WTC11 (cell line): ENCODE results near the gene KLF7. TPM values are rescaled to one million over a fixed set of nuclear protein-coding genes. Genes with fewer than 3 reads are reported as not detected.

Experiments used
- ATAC-seq: fragments of 200-7000 bp; cut with Tn5 transposase; 2 replicates; pipeline ENCODE4 v1.10.0; 2021; ENCODE audit warnings: mild to moderate bottlenecking, moderate library complexity
- CTCF ChIA-PET: fragments of 300-600 bp; sonication (Branson Sonifier 250); formaldehyde crosslinking; loops from one replicate; lab custom pipeline; 2021; ENCODE audit warnings: antibody characterized with exemption; lab: Charles Lee
- POLR2A ChIA-PET: fragments of 350-600 bp; sonication (Branson Sonifier 250); formaldehyde crosslinking; loops from one replicate; lab custom pipeline; 2021; ENCODE audit warnings: antibody characterized with exemption; lab: Charles Lee
- DNase-seq: peaks from one replicate; pipeline ENCODE4 v3.0.0; 2021; ENCODE audit warnings: low spot score
- H3K27ac Mint-ChIP-seq: 2 replicates; pipeline ENCODE4 v1.8.0; 2021; ENCODE audit warnings: mixed read lengths
- H3K27me3 Mint-ChIP-seq: 2 replicates; pipeline ENCODE4 v1.8.0; 2021; ENCODE audit warnings: low read depth, mild to moderate bottlenecking, moderate library complexity, mixed read lengths
- H3K36me3 Mint-ChIP-seq: 2 replicates; pipeline ENCODE4 v1.8.0; 2021; ENCODE audit warnings: mixed read lengths
- H3K4me1 Mint-ChIP-seq: 2 replicates; pipeline ENCODE4 v1.8.0; 2022; ENCODE audit warnings: mixed read lengths
- H3K4me3 Mint-ChIP-seq: 2 replicates; pipeline ENCODE4 v1.8.0; 2021; ENCODE audit warnings: mild to moderate bottlenecking, moderate library complexity, mixed read lengths
- H3K9me3 Mint-ChIP-seq: 2 replicates; pipeline ENCODE4 v1.8.0; 2021; ENCODE audit warnings: mixed read lengths
- ATF1 ChIP-seq: sonication (generic); formaldehyde crosslinking; IDR thresholded peaks from 2 replicates; pipeline ENCODE4 v1.8.1; 2023; ENCODE audit warnings: mild to moderate bottlenecking, moderate library complexity, missing genetic modification reagents
- ATF2 ChIP-seq: sonication (generic); formaldehyde crosslinking; IDR thresholded peaks from 2 replicates; pipeline ENCODE4 v1.8.1; 2022; ENCODE audit warnings: low read depth, missing genetic modification reagents, borderline replicate concordance
- ATF6 ChIP-seq: sonication (generic); formaldehyde crosslinking; IDR thresholded peaks from 2 replicates; pipeline ENCODE4 v1.8.1; 2023; ENCODE audit warnings: mild to moderate bottlenecking, missing genetic modification reagents
- CREM ChIP-seq: sonication (generic); formaldehyde crosslinking; IDR thresholded peaks from 2 replicates; pipeline ENCODE4 v1.8.1; 2022; ENCODE audit warnings: mild to moderate bottlenecking, missing genetic modification reagents, moderate library complexity
- ESRRA ChIP-seq: sonication (generic); formaldehyde crosslinking; IDR thresholded peaks from 2 replicates; pipeline ENCODE4 v1.8.1; 2022; ENCODE audit warnings: mild to moderate bottlenecking, missing genetic modification reagents, borderline replicate concordance
- HMGA2 ChIP-seq: fragments of 250-450 bp; sonication (Bioruptor Pico); IDR thresholded peaks from 2 replicates; pipeline ENCODE4 v1.4.0; 2021; ENCODE audit warnings: mild to moderate bottlenecking, moderate library complexity
- MYBL2 ChIP-seq: sonication (generic); formaldehyde crosslinking; IDR thresholded peaks from 2 replicates; pipeline ENCODE4 v1.8.1; 2023; ENCODE audit warnings: mild to moderate bottlenecking, moderate library complexity, missing genetic modification reagents
- SMAD3 ChIP-seq: sonication (generic); formaldehyde crosslinking; IDR thresholded peaks from 2 replicates; pipeline ENCODE4 v1.8.0; 2022; ENCODE audit warnings: missing genetic modification reagents, mild to moderate bottlenecking, borderline replicate concordance
- SOX15 ChIP-seq: fragments of 250-450 bp; sonication (Bioruptor Pico); IDR thresholded peaks from 2 replicates; pipeline ENCODE4 v1.9.0; 2021; ENCODE audit warnings: mild to moderate bottlenecking
- SP1 ChIP-seq: sonication (generic); formaldehyde crosslinking; conservative IDR thresholded peaks from 2 replicates; pipeline ENCODE4 v1.8.1; 2022; ENCODE audit warnings: missing genetic modification reagents
- TEAD4 ChIP-seq: sonication (generic); formaldehyde crosslinking; IDR thresholded peaks from 2 replicates; pipeline ENCODE4 v1.8.0; 2022; ENCODE audit warnings: mild to moderate bottlenecking, missing genetic modification reagents
- USF2 ChIP-seq: sonication (generic); formaldehyde crosslinking; IDR thresholded peaks from 2 replicates; pipeline ENCODE4 v1.8.1; 2023; ENCODE audit warnings: mild to moderate bottlenecking, missing genetic modification reagents, moderate library complexity
- ZNF281 ChIP-seq: sonication (generic); formaldehyde crosslinking; IDR thresholded peaks from 2 replicates; pipeline ENCODE4 v1.8.0; 2023; ENCODE audit warnings: mild to moderate bottlenecking, missing genetic modification reagents
- total RNA-seq: library from RNA; stranded (reverse); gene quantifications from 3 replicates; pipeline ENCODE4 v1.2.3, GENCODE V29; 2021
- TF ChIP-seq, protein P1 (sequence below): sonication (generic); formaldehyde crosslinking; IDR thresholded peaks from 2 replicates; pipeline ENCODE4 v1.8.1; 2023; ENCODE audit warnings: mild to moderate bottlenecking, missing genetic modification reagents
- TF ChIP-seq, protein P2 (sequence below): fragments of 250-450 bp; sonication (Bioruptor Pico); IDR thresholded peaks from 2 replicates; pipeline ENCODE4 v1.9.0; 2021; ENCODE audit warnings: mild to moderate bottlenecking
- TF ChIP-seq, protein P3 (sequence below): sonication (generic); formaldehyde crosslinking; IDR thresholded peaks from 2 replicates; pipeline ENCODE4 v1.8.0; 2022; ENCODE audit warnings: mild to moderate bottlenecking, missing genetic modification reagents
- TF ChIP-seq, protein P4 (sequence below): sonication (generic); formaldehyde crosslinking; IDR thresholded peaks from 2 replicates; pipeline ENCODE4 v1.8.0; 2023; ENCODE audit warnings: missing genetic modification reagents

Gene KLF7
- total RNA-seq, 1 experiment from 2014 or later: 25.4 TPM

DNA sequence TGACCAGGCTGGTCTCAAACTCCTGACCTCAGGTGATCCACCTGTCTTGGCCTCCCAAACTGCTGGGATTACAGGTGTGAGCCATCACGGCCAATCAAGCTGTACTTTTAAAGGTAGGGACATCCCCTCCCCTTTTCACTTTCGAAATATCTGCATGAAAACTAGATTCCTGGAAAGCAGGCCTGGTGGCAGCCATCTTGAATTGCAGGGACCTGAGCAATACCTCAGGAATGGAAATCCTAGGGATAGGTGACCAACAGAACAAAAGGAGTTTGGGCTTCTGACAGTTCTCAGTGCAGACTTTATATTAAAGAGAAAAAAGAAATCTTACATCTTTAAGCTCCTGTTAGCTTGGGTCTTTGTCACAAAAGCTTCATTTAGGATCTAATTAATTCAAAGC, 62.6 kb downstream of the KLF7 start:
- CTCF ChIA-PET: interaction anchor here (1.0 kb wide), 1 partner anchor 114 kb away, joined by 3 read pairs; no protein-coding TSS in a partner anchor
- POLR2A ChIA-PET: interaction anchor here (1.0 kb wide), 1 partner anchor 13 kb away, joined by 3 read pairs; no protein-coding TSS in a partner anchor
- no peaks in the 10 kb centered on the region for H3K27me3 Mint-ChIP-seq
- DNase-seq (no peak), ATAC-seq (peak; percentile 65)
- H3K9me3 Mint-ChIP-seq: no peaks in the 10 kb centered on the region
- H3K27ac Mint-ChIP-seq: no peak overlapping the region
- H3K36me3 Mint-ChIP-seq: peaks cover 12% of the 10 kb centered on the region; the same call in 1 of the 2 replicates
- H3K4me3 Mint-ChIP-seq: no peak overlapping the region
- peaks cover 7% of the 10 kb centered on the region for H3K4me1 Mint-ChIP-seq
- TF ChIP-seq SOX15: no peak
- no peak for TF ChIP-seq ESRRA (CRISPR knock-in tag)
- no peak for TF ChIP-seq TEAD4
- no peak for TF ChIP-seq USF2 (CRISPR knock-in tag)
- TF ChIP-seq, all 79 proteins: peak for 0

DNA sequence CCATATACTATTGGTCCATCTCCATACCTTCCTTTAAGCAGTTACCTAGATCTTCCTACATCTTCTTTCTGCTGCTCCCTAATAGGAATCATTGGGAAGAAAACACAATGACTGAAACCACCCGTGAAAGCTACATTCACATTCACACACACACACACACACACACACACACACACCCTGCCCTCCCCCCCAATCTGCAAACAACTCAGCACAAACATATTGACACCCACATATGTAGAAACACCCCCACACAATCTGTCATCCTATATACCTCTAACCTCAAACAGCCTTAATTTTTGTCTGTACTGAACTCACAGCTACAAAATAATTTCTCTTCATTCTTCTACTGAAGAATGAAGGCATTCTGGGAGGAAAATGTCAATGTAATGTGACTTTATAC, 63.8 kb downstream of the KLF7 start:
- Mint-ChIP-seq H3K4me1 (peaks cover 13% of the 10 kb centered on the region), H3K27me3 (no peaks in the 10 kb centered on the region), H3K36me3 (peaks cover 12% of the 10 kb centered on the region; the same call in 1 of the 2 replicates), H3K4me3 (no peak overlapping the region), H3K9me3 (no peaks in the 10 kb centered on the region), H3K27ac (no peak overlapping the region)
- no peak for DNase-seq
- no peak for TF ChIP-seq SMAD3 (CRISPR knock-in tag)
- no peak for TF ChIP-seq ZNF281
- TF ChIP-seq, protein P1, sequence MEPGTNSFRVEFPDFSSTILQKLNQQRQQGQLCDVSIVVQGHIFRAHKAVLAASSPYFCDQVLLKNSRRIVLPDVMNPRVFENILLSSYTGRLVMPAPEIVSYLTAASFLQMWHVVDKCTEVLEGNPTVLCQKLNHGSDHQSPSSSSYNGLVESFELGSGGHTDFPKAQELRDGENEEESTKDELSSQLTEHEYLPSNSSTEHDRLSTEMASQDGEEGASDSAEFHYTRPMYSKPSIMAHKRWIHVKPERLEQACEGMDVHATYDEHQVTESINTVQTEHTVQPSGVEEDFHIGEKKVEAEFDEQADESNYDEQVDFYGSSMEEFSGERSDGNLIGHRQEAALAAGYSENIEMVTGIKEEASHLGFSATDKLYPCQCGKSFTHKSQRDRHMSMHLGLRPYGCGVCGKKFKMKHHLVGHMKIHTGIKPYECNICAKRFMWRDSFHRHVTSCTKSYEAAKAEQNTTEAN (CRISPR knock-in tag): no peak
- no peak for ATAC-seq
- CTCF ChIA-PET: no interaction called here
- POLR2A ChIA-PET: no interaction called here

GRCh38 chr2:207097278-207097677, 68.5 kb downstream of the KLF7 start:
- peaks cover 3% of the 10 kb centered on the region; the same call in 1 of the 2 replicates for H3K36me3 Mint-ChIP-seq
- ChIA-PET POLR2A (interaction anchor here (0.6 kb wide), 1 partner anchor 740 kb away, joined by 3 read pairs; no protein-coding TSS in a partner anchor), CTCF (no interaction called here)
- peaks cover 44% of the 10 kb centered on the region for H3K4me1 Mint-ChIP-seq
- H3K27me3 Mint-ChIP-seq: no peaks in the 10 kb centered on the region
- no peak overlapping the region for H3K4me3 Mint-ChIP-seq
- ATAC-seq (no peak), DNase-seq (no peak)
- H3K9me3 Mint-ChIP-seq: no peaks in the 10 kb centered on the region
- H3K27ac Mint-ChIP-seq: 0 out of 2 replicates have a peak overlapping the region, but pooled peaks have one; percentile 11
- TF ChIP-seq, protein P2, sequence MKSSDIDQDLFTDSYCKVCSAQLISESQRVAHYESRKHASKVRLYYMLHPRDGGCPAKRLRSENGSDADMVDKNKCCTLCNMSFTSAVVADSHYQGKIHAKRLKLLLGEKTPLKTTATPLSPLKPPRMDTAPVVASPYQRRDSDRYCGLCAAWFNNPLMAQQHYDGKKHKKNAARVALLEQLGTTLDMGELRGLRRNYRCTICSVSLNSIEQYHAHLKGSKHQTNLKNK (CRISPR knock-in tag): no peak
- TF ChIP-seq MYBL2 (CRISPR knock-in tag) (no peak), CREM (no peak), ATF6 (CRISPR knock-in tag) (no peak), HMGA2 (CRISPR knock-in tag) (no peak), ATF1 (CRISPR knock-in tag) (no peak), ATF2 (CRISPR knock-in tag) (no peak), ZNF281 (no peak), SP1 (CRISPR knock-in tag) (no peak)
- TF ChIP-seq, protein P3, sequence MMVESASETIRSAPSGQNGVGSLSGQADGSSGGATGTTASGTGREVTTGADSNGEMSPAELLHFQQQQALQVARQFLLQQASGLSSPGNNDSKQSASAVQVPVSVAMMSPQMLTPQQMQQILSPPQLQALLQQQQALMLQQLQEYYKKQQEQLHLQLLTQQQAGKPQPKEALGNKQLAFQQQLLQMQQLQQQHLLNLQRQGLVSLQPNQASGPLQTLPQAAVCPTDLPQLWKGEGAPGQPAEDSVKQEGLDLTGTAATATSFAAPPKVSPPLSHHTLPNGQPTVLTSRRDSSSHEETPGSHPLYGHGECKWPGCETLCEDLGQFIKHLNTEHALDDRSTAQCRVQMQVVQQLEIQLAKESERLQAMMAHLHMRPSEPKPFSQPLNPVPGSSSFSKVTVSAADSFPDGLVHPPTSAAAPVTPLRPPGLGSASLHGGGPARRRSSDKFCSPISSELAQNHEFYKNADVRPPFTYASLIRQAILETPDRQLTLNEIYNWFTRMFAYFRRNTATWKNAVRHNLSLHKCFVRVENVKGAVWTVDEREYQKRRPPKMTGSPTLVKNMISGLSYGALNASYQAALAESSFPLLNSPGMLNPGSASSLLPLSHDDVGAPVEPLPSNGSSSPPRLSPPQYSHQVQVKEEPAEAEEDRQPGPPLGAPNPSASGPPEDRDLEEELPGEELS: no peak
- TF ChIP-seq, protein P4, sequence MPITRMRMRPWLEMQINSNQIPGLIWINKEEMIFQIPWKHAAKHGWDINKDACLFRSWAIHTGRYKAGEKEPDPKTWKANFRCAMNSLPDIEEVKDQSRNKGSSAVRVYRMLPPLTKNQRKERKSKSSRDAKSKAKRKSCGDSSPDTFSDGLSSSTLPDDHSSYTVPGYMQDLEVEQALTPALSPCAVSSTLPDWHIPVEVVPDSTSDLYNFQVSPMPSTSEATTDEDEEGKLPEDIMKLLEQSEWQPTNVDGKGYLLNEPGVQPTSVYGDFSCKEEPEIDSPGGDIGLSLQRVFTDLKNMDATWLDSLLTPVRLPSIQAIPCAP (CRISPR knock-in tag): no peak
- TF ChIP-seq, all 79 proteins: peak for 0
